ENCODE measurements around the gene VENTX. TPM values are rescaled to one million over a fixed set of nuclear protein-coding genes. Genes with fewer than 3 reads are reported as not detected.

VENTX gene
- total RNA-seq, 1 donor from 2014 or later: 1.6 TPM

DNA sequence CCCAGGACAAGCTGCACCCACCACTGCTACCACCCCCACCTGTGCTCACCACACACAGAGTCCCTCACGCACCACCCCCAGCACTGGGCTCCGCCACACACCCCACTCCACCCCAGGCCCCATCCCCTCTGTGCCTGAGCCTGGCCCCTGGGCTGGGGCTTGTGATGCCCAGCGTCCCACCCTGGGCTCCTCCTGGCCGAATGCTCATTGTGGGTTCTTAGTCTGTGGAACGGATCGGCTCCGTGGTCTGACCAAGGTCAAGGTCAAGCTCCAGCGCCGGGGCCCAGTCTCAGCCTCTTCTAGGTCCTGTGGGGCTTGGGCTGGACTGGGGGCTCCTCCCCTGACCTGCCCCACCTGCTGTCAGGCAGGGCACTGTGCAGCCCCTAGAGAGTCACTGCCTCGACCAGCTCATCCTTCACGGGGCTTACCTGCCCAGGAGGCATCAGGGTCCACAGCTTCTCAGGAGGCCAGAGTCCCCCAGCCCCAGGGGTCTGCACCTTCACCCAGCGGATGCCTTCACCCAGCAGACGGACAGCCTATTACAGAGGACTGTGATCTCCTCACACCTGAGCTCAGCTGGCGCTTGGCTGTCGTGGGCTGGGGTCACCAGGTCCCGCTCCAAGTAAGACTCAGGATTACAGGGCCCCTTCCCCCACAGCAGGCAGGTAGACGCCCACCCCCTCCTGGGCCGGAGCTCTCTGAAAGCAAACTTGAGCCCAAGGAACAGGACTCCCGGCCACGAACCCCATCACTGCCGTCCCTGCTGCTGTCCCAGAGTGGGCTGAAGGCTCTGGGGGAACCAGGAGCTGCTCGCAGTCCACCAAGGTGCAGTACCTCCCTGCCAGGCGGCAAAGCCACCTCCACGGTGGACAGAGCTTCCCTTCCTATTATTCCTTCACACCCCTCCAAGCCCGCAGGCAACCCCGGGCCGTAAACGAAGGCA, 22.9 kb upstream of the VENTX start:
- TF ChIP-seq, protein P1, sequence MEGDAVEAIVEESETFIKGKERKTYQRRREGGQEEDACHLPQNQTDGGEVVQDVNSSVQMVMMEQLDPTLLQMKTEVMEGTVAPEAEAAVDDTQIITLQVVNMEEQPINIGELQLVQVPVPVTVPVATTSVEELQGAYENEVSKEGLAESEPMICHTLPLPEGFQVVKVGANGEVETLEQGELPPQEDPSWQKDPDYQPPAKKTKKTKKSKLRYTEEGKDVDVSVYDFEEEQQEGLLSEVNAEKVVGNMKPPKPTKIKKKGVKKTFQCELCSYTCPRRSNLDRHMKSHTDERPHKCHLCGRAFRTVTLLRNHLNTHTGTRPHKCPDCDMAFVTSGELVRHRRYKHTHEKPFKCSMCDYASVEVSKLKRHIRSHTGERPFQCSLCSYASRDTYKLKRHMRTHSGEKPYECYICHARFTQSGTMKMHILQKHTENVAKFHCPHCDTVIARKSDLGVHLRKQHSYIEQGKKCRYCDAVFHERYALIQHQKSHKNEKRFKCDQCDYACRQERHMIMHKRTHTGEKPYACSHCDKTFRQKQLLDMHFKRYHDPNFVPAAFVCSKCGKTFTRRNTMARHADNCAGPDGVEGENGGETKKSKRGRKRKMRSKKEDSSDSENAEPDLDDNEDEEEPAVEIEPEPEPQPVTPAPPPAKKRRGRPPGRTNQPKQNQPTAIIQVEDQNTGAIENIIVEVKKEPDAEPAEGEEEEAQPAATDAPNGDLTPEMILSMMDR (IDR thresholded peaks at IDR 0.05; ENCODE audit: partially characterized antibody, unreplicated experiment): no peak
- peaks cover 4% of the 10 kb centered on the region for H3K27me3 Mint-ChIP-seq (ENCODE audit: unreplicated experiment)
- no peak overlapping the region for H3K27ac Mint-ChIP-seq (ENCODE audit: unreplicated experiment)
- no peak for DNase-seq
- peaks cover 6% of the 10 kb centered on the region for H3K9me3 Mint-ChIP-seq (ENCODE audit: unreplicated experiment)
- H3K36me3 Mint-ChIP-seq (ENCODE audit: unreplicated experiment): peaks cover 6% of the 10 kb centered on the region
- no peak overlapping the region for H3K4me3 Mint-ChIP-seq (ENCODE audit: unreplicated experiment)
- no peaks in the 10 kb centered on the region for H3K4me1 Mint-ChIP-seq (ENCODE audit: low read depth, unreplicated experiment)

DNA sequence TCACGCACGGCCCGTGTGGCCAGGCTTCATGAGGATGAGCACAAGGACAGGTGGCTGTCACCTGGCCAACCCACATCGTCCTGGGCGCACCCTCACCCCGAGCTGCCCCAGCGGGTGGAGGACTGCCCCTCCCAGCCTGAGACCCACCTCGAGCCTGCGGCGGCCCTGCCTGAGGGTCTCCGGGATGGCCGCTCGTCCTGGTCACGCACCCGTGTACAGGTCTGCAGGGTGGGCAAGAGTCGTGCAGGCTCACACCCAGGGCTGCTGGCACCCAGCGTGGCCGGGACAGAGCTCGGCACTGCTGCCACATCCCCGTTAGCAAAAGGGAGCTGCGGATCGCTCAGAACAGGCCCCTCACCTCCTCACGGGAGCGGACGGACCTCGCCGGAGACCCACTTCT, 22.1 kb upstream of the VENTX start:
- H3K27me3 Mint-ChIP-seq (ENCODE audit: unreplicated experiment): peaks cover 4% of the 10 kb centered on the region
- H3K9me3 Mint-ChIP-seq (ENCODE audit: unreplicated experiment): peaks cover 5% of the 10 kb centered on the region
- H3K4me1 Mint-ChIP-seq (ENCODE audit: low read depth, unreplicated experiment): no peaks in the 10 kb centered on the region
- peaks cover 6% of the 10 kb centered on the region for H3K36me3 Mint-ChIP-seq (ENCODE audit: unreplicated experiment)
- TF ChIP-seq, protein P1 (IDR thresholded peaks at IDR 0.05; ENCODE audit: partially characterized antibody, unreplicated experiment): no peak
- no peak overlapping the region for H3K4me3 Mint-ChIP-seq (ENCODE audit: unreplicated experiment)
- DNase-seq: no peak
- H3K27ac Mint-ChIP-seq (ENCODE audit: unreplicated experiment): no peak overlapping the region

DNA sequence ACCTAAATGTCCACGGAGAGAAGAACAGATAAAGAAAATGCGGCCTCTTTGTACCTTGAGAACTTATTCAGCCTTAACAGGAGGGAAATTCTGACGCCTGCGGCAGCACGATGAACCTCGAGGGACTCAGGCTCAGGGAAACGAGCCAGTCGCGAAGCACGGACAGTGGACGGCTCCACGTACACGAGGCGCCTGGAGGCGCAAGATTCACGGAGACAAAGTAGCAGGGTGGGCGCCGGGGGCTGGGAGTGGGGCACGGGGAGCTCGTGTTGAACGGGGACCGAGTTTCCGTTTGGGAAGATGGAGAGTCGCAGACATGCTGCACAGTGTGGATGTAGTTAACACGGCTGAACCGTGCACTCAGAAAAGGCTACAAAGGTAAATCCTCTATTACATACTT, 20.9 kb upstream of the VENTX start:
- peaks cover 6% of the 10 kb centered on the region for H3K36me3 Mint-ChIP-seq (ENCODE audit: unreplicated experiment)

DNA sequence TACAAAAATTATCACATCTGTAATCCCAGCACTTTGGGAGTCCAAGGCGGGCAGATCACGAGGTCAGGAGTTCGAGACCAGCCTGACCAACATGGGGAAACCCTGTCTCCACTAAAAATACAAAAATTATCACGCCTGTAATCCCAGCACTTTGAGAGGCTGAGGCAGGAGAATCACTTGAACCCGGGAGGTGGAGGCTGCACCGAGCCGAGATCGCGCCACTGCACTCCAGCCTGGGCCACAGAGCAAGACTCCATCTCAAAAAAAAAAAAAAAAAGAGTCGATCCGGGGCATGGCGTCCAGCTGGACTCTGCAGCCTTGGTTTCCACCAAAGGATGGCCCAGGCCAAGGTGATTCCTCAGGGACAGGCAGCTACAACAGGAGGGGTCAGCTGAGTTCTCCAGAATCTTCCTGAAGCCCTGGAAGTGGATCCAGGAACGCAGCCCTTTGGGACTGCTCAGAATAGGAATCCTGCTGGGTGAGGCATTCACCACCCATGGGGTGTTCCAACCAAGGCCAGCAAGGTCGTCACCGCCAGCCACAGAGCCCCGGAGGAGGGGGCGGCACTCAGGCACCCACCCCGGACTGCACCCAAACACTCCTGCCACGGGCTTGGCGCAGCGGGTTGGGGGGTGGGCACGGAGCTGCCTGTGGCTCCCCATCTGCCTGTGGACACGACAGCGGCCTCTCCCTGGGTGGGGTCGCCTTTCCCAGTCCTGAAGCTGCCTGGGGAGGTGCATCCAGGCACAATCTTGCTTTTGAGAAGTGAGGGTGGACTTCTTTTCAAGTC, 19.7 kb upstream of the VENTX start:
- H3K4me3 Mint-ChIP-seq (ENCODE audit: unreplicated experiment): no peak overlapping the region
- no peaks in the 10 kb centered on the region for H3K4me1 Mint-ChIP-seq (ENCODE audit: low read depth, unreplicated experiment)
- no peak for DNase-seq
- peaks cover 4% of the 10 kb centered on the region for H3K27me3 Mint-ChIP-seq (ENCODE audit: unreplicated experiment)
- H3K9me3 Mint-ChIP-seq (ENCODE audit: unreplicated experiment): peaks cover 5% of the 10 kb centered on the region
- TF ChIP-seq, protein P1 (IDR thresholded peaks at IDR 0.05; ENCODE audit: partially characterized antibody, unreplicated experiment): no peak
- peaks cover 6% of the 10 kb centered on the region for H3K36me3 Mint-ChIP-seq (ENCODE audit: unreplicated experiment)
- no peak overlapping the region for H3K27ac Mint-ChIP-seq (ENCODE audit: unreplicated experiment)

More for the DNA sequence above, 20.9 kb upstream of the VENTX start:
- DNase-seq: no peak
- Mint-ChIP-seq H3K27ac (ENCODE audit: unreplicated experiment) (no peak overlapping the region), H3K4me1 (ENCODE audit: low read depth, unreplicated experiment) (no peaks in the 10 kb centered on the region), H3K4me3 (ENCODE audit: unreplicated experiment) (no peak overlapping the region), H3K27me3 (ENCODE audit: unreplicated experiment) (peaks cover 8% of the 10 kb centered on the region), H3K9me3 (ENCODE audit: unreplicated experiment) (peaks cover 5% of the 10 kb centered on the region)
- TF ChIP-seq, protein P1 (IDR thresholded peaks at IDR 0.05; ENCODE audit: partially characterized antibody, unreplicated experiment): no peak
